Lower lobe of right lung (tissue), 2 donors: ENCODE measurements around the gene GALC. TPM values are rescaled to one million over a fixed set of nuclear protein-coding genes. Genes with fewer than 3 reads are reported as not detected.

Source experiments
- ATAC-seq, 2 donors: fragments of 200-7000 bp; cut with Tn5 transposase; one replicate each; pipeline ENCODE4 v1.9.1; 2020 to 2022; ENCODE audit warnings: mild to moderate bottlenecking in 2 of 2, moderate library complexity in 2 of 2
- DNase-seq: peaks from one replicate; pipeline ENCODE4 v3.0.0-alpha.2; 2020
- H3K27ac ChIP-seq: fragments of 200-600 bp; one replicate; pipeline ENCODE4 v1.8.0; 2022
- H3K27me3 ChIP-seq: fragments of 200-600 bp; one replicate; pipeline ENCODE4 v1.8.0; 2022; ENCODE audit warnings: low read depth
- H3K36me3 ChIP-seq: fragments of 200-600 bp; one replicate; pipeline ENCODE4 v1.8.0; 2022; ENCODE audit warnings: mild to moderate bottlenecking
- H3K4me1 ChIP-seq: fragments of 200-600 bp; one replicate; pipeline ENCODE4 v1.8.0; 2022
- H3K4me3 ChIP-seq: fragments of 200-600 bp; one replicate; pipeline ENCODE4 v1.8.0; 2022; ENCODE audit warnings: mild to moderate bottlenecking
- H3K9me3 ChIP-seq: fragments of 200-600 bp; one replicate; pipeline ENCODE4 v1.8.0; 2022
- CTCF ChIP-seq: fragments of 200-600 bp; IDR thresholded peaks from one replicate; pipeline ENCODE4 v1.8.0; 2022; ENCODE audit warnings: antibody characterized with exemption, mild to moderate bottlenecking
- intact Hi-C: fragments of 100-400 bp; cut with DNase I; formaldehyde crosslinking; loops from one replicate; pipeline ENCODE4 v1.11.0; 2022
- total RNA-seq: library from RNA; stranded (reverse); fragmentation: NEBNext Ultra II Directional; extraction: Animal tissue kit (Norgen Biotek cat#: 25700); gene quantifications from one replicate; pipeline ENCODE4 v1.2.1, GENCODE V29; 2021
- donor health status: DM: no; HTN: yes; CAD: no; lungs with severe emphysema.

The GALC gene
- total RNA-seq, 1 donor from 2014 or later: 59.4 TPM

- no peak overlapping the region for H3K27ac ChIP-seq
- no peak overlapping the region for H3K4me3 ChIP-seq
- H3K36me3 ChIP-seq: no peaks in the 10 kb centered on the region
- H3K4me1 ChIP-seq: no peaks in the 10 kb centered on the region
- H3K27me3 ChIP-seq: no peaks in the 10 kb centered on the region
- TF ChIP-seq CTCF: no peak
- intact Hi-C loops: no loop called here
- no peaks in the 10 kb centered on the region for H3K9me3 ChIP-seq
- DNase-seq: no peak
- ATAC-seq: no peak
These were observed 109.2 kb downstream of the GALC start for GRCh38 chr14:87883750-87884149.

Other genes starting within 250 kb of the GALC start
- gene GPR65, start 12.0 kb upstream of the GALC start, total RNA-seq: 13.4 TPM